ENCODE measurements around the gene IFT43. TPM values are rescaled to one million over a fixed set of nuclear protein-coding genes. Genes with fewer than 3 reads are reported as not detected.

Gene IFT43
- total RNA-seq (41.6 TPM), polyA plus RNA-seq (ENCODE audit: insufficient read depth, low read depth, low replicate concordance) (86.3 TPM)
- long read RNA-seq, donor 1, transcript IFT43-202 (9 exons, 833 nt), result major isoform, 12 of 29 reads
- long read RNA-seq, donor 1, partial matches to known transcripts, result 16 of 29 reads
- long read RNA-seq, donor 1, other reads (novel, unspliced or antisense), result 0 of 29 reads
- long read RNA-seq, donor 2, transcript IFT43-202 (9 exons, 833 nt), result major isoform, 10 of 24 reads
- long read RNA-seq, donor 2, partial matches to known transcripts, result 10 of 24 reads
- long read RNA-seq, donor 2, other reads (novel, unspliced or antisense), result 0 of 24 reads
- long read RNA-seq, donor 3, transcript IFT43-202 (9 exons, 833 nt), result major isoform, 20 of 36 reads
- long read RNA-seq, donor 3, partial matches to known transcripts, result 14 of 36 reads
- long read RNA-seq, donor 3, other reads (novel, unspliced or antisense), result 0 of 36 reads
- long read RNA-seq, donor 4, transcript IFT43-202 (9 exons, 833 nt), result major isoform, 13 of 14 reads
- long read RNA-seq, donor 4, partial matches to known transcripts, result 0 of 14 reads
- long read RNA-seq, donor 4, other reads (novel, unspliced or antisense), result 0 of 14 reads
- long read RNA-seq, donor 5, result 0 reads
- long read RNA-seq, donor 6, transcript IFT43-202 (9 exons, 833 nt), result major isoform, 32 of 58 reads
- long read RNA-seq, donor 6, partial matches to known transcripts, result 24 of 58 reads
- long read RNA-seq, donor 6, other reads (novel, unspliced or antisense), result 0 of 58 reads
- long read RNA-seq, donor 7, transcript IFT43-202 (9 exons, 833 nt), result major isoform, 19 of 52 reads
- long read RNA-seq, donor 7, partial matches to known transcripts, result 18 of 52 reads
- long read RNA-seq, donor 7, other reads (novel, unspliced or antisense), result 12 of 52 reads
- long read RNA-seq, donor 8, transcript IFT43-202 (9 exons, 833 nt), result major isoform, 20 of 21 reads
- long read RNA-seq, donor 8, partial matches to known transcripts, result 0 of 21 reads
- long read RNA-seq, donor 8, other reads (novel, unspliced or antisense), result 0 of 21 reads
- long read RNA-seq, donor 9, transcript IFT43-202 (9 exons, 833 nt), result major isoform, 6 of 7 reads
- long read RNA-seq, donor 9, partial matches to known transcripts, result 0 of 7 reads
- long read RNA-seq, donor 9, other reads (novel, unspliced or antisense), result 0 of 7 reads
- long read RNA-seq, donor 10, transcript IFT43-202 (9 exons, 833 nt), result major isoform, 15 of 22 reads
- long read RNA-seq, donor 10, partial matches to known transcripts, result 6 of 22 reads
- long read RNA-seq, donor 10, other reads (novel, unspliced or antisense), result 0 of 22 reads

DNA sequence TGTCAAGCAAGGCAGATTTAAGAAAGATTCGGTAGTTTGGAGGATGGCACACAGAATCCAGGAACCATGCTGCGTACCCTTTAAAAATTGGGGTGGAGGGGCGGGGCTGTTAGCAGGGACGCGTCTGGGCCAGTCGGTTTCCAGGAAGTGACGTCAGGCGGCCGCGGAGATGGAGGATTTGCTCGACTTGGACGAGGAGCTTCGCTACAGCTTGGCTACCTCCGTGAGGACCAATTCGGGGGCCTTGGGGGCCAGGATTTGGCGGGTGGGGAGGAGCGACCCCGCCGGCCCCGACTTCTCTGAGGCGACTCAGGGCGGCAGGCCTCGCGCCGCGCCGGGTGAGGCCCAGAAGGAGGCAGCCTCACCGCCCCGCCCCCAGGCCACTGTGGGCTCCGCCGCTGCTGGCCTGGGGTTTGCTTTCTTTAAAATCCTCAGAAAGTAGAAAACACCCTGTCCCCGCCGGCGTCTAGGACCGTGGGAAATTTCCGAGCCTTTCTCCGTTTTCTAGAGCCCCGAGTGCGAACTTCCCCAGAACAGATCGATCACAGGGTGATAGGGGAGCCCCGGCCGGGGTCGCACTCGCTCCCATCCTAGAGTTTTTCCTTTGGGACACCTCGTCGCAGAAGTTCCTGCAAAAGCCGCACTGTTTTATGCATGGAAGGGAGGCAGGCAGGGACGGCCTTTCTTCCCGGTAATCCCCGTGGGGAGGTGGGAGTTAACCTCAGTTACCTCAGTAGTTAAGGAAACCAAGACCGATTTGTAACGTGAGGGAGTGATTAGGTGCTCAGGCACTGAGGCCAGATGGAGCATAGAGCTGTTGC is at the start of gene IFT43:
Gene IFT43, plus strand, starts transcription at position 146 of the 821 bp plus-strand sequence. Its CDS starts 24 bp downstream, at position 170.
- peak within 1 kb of the TSS; percentile 79 to 87 for H3K27ac ChIP-seq (ENCODE audit: low read depth in 2 of 2, low read length in 2 of 2)
- FAIRE-seq, result no peak
- no peak for TF ChIP-seq CTCF (IDR thresholded peaks at IDR 0.05; ENCODE audit: borderline replicate concordance, extremely low read depth, insufficient read depth)
- peaks cover 0 to 10% (median 5%) of the 10 kb centered on the region in 3 donors for H3K36me3 ChIP-seq (ENCODE audit: control insufficient read depth in 2 of 3, insufficient read depth in 3 of 3, low read length in 3 of 3)
- H3K4me1 ChIP-seq (ENCODE audit: control insufficient read depth in 2 of 3, insufficient read depth in 2 of 3, low read depth in 1 of 3, low read length in 3 of 3), result peaks cover 3 to 11% (median 10%) of the 10 kb centered on the region in 3 donors
- peak; percentile 91 to 97 (median 93) for DNase-seq
- no peaks in the 10 kb centered on the region for H3K9me3 ChIP-seq (ENCODE audit: control insufficient read depth in 2 of 3, insufficient read depth in 1 of 3, low read length in 3 of 3)
- peak within 1 kb of the TSS; percentile 83 to 92 (median 89) for H3K4me3 ChIP-seq (ENCODE audit: low read length in 3 of 3)
- H3K27me3 ChIP-seq (ENCODE audit: control insufficient read depth, insufficient read depth, low read length), result no peaks in the 10 kb centered on the region
- intact Hi-C loops (cut with DNase I), result no loop called here
- H3K9ac ChIP-seq (ENCODE audit: low read length in 3 of 3), result peak within 1 kb of the TSS; percentile 70 to 89 (median 83)

DNA sequence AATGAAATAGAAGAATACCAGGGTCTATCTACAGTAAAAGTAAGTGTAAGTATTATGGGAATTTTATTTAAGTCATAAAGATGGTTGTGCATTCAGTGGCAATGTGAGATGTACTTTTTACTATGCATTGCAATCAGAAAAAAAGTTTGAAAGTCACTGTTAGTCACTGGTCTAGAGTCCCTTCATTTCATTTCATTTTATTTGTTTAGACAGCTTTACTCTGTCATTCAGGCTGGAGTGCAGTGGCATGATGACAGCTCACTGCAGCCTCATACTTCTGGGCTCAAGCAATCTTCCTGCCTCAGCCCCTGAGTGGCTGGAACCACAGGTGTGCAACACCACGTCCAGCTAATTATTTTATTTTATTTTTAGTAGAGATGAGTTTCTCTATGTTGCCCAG is 46.4 kb upstream of the IFT43 start:
- H3K9ac ChIP-seq (ENCODE audit: low read length in 3 of 3), result no peak overlapping the region
- no peak overlapping the region for H3K4me3 ChIP-seq (ENCODE audit: low read length in 3 of 3)
- DNase-seq (no peak), FAIRE-seq (no peak)
- no peak for TF ChIP-seq CTCF (IDR thresholded peaks at IDR 0.05; ENCODE audit: borderline replicate concordance, extremely low read depth, insufficient read depth)
- no peaks in the 10 kb centered on the region for H3K4me1 ChIP-seq (ENCODE audit: control insufficient read depth in 2 of 3, insufficient read depth in 2 of 3, low read depth in 1 of 3, low read length in 3 of 3)
- no peaks in the 10 kb centered on the region for H3K27me3 ChIP-seq (ENCODE audit: control insufficient read depth, insufficient read depth, low read length)
- H3K36me3 ChIP-seq (ENCODE audit: control insufficient read depth in 2 of 3, insufficient read depth in 3 of 3, low read length in 3 of 3), result no peaks in the 10 kb centered on the region
- intact Hi-C loops (cut with DNase I), result no loop called here
- no peak overlapping the region for H3K27ac ChIP-seq (ENCODE audit: low read depth in 2 of 2, low read length in 2 of 2)
- no peaks in the 10 kb centered on the region for H3K9me3 ChIP-seq (ENCODE audit: control insufficient read depth in 2 of 3, insufficient read depth in 1 of 3, low read length in 3 of 3)

DNA sequence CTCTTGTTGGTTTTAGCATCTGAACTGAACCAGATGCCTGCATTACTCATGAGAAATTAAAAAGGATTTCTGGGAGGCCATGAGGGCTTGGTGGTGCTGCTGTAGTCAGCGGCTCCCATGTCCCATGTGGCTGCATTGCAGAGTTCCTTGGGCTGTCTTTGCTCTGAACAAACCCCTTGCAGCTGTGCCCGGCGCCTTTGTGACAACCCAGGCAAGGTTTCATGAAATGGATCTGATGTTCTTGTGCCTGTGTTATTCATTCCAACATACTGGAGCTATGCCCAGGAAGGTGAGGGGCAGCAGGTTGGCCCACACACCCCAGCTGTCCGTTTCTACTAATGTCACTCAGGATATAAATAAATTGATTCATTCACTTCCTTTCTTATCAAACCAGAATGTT is 44.5 kb upstream of the IFT43 start:
- H3K4me1 ChIP-seq (ENCODE audit: control insufficient read depth in 2 of 3, insufficient read depth in 2 of 3, low read depth in 1 of 3, low read length in 3 of 3), result no peaks in the 10 kb centered on the region
- TF ChIP-seq CTCF (IDR thresholded peaks at IDR 0.05; ENCODE audit: borderline replicate concordance, extremely low read depth, insufficient read depth), result no peak
- intact Hi-C loops (cut with DNase I), result no loop called here
- no peaks in the 10 kb centered on the region for H3K36me3 ChIP-seq (ENCODE audit: control insufficient read depth in 2 of 3, insufficient read depth in 3 of 3, low read length in 3 of 3)
- no peaks in the 10 kb centered on the region for H3K27me3 ChIP-seq (ENCODE audit: control insufficient read depth, insufficient read depth, low read length)
- DNase-seq (peak in 1 of 5 donors; percentile 26), FAIRE-seq (no peak)
- H3K27ac ChIP-seq (ENCODE audit: low read depth in 2 of 2, low read length in 2 of 2), result no peak overlapping the region
- no peak overlapping the region for H3K9ac ChIP-seq (ENCODE audit: low read length in 3 of 3)
- H3K4me3 ChIP-seq (ENCODE audit: low read length in 3 of 3), result no peak overlapping the region
- no peaks in the 10 kb centered on the region for H3K9me3 ChIP-seq (ENCODE audit: control insufficient read depth in 2 of 3, insufficient read depth in 1 of 3, low read length in 3 of 3)

Data from kidney (tissue), 22 donors.